ENCODE measurements around the gene FCSK. TPM values are rescaled to one million over a fixed set of nuclear protein-coding genes. Genes with fewer than 3 reads are reported as not detected.

The FCSK gene
- total and polyA plus RNA-seq, 2 of the 13 experiments (the other 11 are each of a cell fraction or from before 2014, with no cell fraction given): 9.1 to 19.2 TPM

DNA sequence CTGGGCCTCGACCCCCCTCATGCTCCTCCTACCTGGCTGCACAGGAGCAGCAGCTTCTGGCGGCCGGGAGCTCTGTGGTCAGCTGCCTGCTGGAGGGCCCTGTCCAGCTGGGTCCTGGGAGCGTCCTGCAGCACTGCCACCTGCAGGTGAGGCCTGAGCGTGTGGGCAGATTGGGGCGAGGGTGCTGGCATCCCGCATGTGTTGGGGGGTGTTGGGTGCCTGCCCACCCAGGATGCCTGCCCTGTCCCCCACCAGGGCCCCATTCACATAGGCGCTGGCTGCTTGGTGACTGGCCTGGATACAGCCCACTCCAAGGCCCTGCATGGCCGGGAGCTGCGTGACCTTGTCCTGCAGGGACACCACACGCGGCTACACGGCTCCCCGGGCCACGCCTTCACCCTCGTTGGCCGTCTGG is 16.5 kb downstream of the FCSK start (continued):
- TF ChIP-seq NKX3-1 (CRISPR knock-in tag; IDR thresholded peaks at IDR 0.05) (no peak), ZNF879 (CRISPR knock-in tag; IDR thresholded peaks at IDR 0.05) (no peak), ZFAT (CRISPR knock-in tag; conservative IDR thresholded peaks at IDR 0.05) (no peak), NONO (IDR thresholded peaks at IDR 0.05) (no peak), NONO (CRISPR knock-in tag; conservative IDR thresholded peaks at IDR 0.05) (no peak; the same call in 1 of the 2 replicates), ZNF230 (CRISPR knock-in tag; IDR thresholded peaks at IDR 0.05) (no peak; the same call in 1 of the 2 replicates), ZNF660 (CRISPR knock-in tag; IDR thresholded peaks at IDR 0.05; ENCODE audit: borderline replicate concordance, low read depth) (no peak), DNMT3B (CRISPR knock-in tag; conservative IDR thresholded peaks at IDR 0.05) (no peak), NFE2L2 (IDR thresholded peaks at IDR 0.05; ENCODE audit: low read length) (no peak), SNAI1 (CRISPR knock-in tag; IDR thresholded peaks at IDR 0.05; ENCODE audit: borderline replicate concordance) (no peak), KLF9 (CRISPR knock-in tag; IDR thresholded peaks at IDR 0.05; ENCODE audit: low read depth) (no peak), ZNF781 (CRISPR knock-in tag; IDR thresholded peaks at IDR 0.05; ENCODE audit: borderline replicate concordance, not compliant biosample characterization) (no peak), NFYB (CRISPR knock-in tag; IDR thresholded peaks at IDR 0.05) (no peak), IRX3 (CRISPR knock-in tag; IDR thresholded peaks at IDR 0.05; ENCODE audit: borderline replicate concordance, low read depth) (no peak), ZNF446 (CRISPR knock-in tag; IDR thresholded peaks at IDR 0.05) (0 out of 2 replicates have a peak, but pooled peaks have one; percentile 58), ZNF317 (CRISPR knock-in tag; IDR thresholded peaks at IDR 0.05) (no peak), ZZZ3 (CRISPR knock-in tag; IDR thresholded peaks at IDR 0.05; ENCODE audit: borderline replicate concordance) (peak; percentile 65; the same call in 1 of the 2 replicates), ZNF12 (CRISPR knock-in tag; IDR thresholded peaks at IDR 0.05) (no peak), PRMT3 (CRISPR knock-in tag; IDR thresholded peaks at IDR 0.05; ENCODE audit: borderline replicate concordance, low read depth) (no peak), ZKSCAN8 (CRISPR knock-in tag; IDR thresholded peaks at IDR 0.05; ENCODE audit: borderline replicate concordance) (no peak), ZNF598 (CRISPR knock-in tag; IDR thresholded peaks at IDR 0.05; ENCODE audit: borderline replicate concordance) (no peak)
- TF ChIP-seq, protein P1, sequence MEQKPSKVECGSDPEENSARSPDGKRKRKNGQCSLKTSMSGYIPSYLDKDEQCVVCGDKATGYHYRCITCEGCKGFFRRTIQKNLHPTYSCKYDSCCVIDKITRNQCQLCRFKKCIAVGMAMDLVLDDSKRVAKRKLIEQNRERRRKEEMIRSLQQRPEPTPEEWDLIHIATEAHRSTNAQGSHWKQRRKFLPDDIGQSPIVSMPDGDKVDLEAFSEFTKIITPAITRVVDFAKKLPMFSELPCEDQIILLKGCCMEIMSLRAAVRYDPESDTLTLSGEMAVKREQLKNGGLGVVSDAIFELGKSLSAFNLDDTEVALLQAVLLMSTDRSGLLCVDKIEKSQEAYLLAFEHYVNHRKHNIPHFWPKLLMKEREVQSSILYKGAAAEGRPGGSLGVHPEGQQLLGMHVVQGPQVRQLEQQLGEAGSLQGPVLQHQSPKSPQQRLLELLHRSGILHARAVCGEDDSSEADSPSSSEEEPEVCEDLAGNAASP (CRISPR knock-in tag; IDR thresholded peaks at IDR 0.05; ENCODE audit: borderline replicate concordance): no peak
- TF ChIP-seq, protein P2, sequence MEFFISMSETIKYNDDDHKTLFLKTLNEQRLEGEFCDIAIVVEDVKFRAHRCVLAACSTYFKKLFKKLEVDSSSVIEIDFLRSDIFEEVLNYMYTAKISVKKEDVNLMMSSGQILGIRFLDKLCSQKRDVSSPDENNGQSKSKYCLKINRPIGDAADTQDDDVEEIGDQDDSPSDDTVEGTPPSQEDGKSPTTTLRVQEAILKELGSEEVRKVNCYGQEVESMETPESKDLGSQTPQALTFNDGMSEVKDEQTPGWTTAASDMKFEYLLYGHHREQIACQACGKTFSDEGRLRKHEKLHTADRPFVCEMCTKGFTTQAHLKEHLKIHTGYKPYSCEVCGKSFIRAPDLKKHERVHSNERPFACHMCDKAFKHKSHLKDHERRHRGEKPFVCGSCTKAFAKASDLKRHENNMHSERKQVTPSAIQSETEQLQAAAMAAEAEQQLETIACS (CRISPR knock-in tag; IDR thresholded peaks at IDR 0.05): no peak
- TF ChIP-seq, protein P3, sequence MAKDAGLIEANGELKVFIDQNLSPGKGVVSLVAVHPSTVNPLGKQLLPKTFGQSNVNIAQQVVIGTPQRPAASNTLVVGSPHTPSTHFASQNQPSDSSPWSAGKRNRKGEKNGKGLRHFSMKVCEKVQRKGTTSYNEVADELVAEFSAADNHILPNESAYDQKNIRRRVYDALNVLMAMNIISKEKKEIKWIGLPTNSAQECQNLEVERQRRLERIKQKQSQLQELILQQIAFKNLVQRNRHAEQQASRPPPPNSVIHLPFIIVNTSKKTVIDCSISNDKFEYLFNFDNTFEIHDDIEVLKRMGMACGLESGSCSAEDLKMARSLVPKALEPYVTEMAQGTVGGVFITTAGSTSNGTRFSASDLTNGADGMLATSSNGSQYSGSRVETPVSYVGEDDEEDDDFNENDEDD (CRISPR knock-in tag; IDR thresholded peaks at IDR 0.05; ENCODE audit: borderline replicate concordance): no peak
- TF ChIP-seq, protein P4, sequence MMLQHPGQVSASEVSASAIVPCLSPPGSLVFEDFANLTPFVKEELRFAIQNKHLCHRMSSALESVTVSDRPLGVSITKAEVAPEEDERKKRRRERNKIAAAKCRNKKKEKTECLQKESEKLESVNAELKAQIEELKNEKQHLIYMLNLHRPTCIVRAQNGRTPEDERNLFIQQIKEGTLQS (CRISPR knock-in tag; IDR thresholded peaks at IDR 0.05): no peak
- TF ChIP-seq, protein P5, sequence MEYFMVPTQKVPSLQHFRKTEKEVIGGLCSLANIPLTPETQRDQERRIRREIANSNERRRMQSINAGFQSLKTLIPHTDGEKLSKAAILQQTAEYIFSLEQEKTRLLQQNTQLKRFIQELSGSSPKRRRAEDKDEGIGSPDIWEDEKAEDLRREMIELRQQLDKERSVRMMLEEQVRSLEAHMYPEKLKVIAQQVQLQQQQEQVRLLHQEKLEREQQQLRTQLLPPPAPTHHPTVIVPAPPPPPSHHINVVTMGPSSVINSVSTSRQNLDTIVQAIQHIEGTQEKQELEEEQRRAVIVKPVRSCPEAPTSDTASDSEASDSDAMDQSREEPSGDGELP (IDR thresholded peaks at IDR 0.05; ENCODE audit: borderline replicate concordance, low read depth): peak; percentile 92
- TF ChIP-seq, protein P6, sequence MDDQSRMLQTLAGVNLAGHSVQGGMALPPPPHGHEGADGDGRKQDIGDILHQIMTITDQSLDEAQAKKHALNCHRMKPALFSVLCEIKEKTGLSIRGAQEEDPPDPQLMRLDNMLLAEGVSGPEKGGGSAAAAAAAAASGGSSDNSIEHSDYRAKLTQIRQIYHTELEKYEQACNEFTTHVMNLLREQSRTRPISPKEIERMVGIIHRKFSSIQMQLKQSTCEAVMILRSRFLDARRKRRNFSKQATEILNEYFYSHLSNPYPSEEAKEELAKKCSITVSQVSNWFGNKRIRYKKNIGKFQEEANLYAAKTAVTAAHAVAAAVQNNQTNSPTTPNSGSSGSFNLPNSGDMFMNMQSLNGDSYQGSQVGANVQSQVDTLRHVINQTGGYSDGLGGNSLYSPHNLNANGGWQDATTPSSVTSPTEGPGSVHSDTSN (CRISPR knock-in tag; IDR thresholded peaks at IDR 0.05; ENCODE audit: borderline replicate concordance): no peak

Data from HepG2 (cell line).